GM23248 (cell line): Measurements from ENCODE around the gene ADGRL3.

Experiments used
- EZH2 ChIP-seq: fragments of 200-600 bp; sonication (generic); IDR thresholded peaks from 2 replicates; pipeline ENCODE4 v1.6.1; 2018; ENCODE audit warnings: antibody characterized with exemption, mild to moderate bottlenecking; ENCODE audit not compliant: insufficient read depth, poor library complexity, severe bottlenecking
- EZH2phosphoT487 ChIP-seq: fragments of 200-600 bp; sonication (generic); IDR thresholded peaks from 2 replicates; pipeline ENCODE4 v1.6.1; 2018; ENCODE audit warnings: antibody characterized with exemption, moderate library complexity, mild to moderate bottlenecking, low read depth; ENCODE audit not compliant: insufficient read depth

DNA sequence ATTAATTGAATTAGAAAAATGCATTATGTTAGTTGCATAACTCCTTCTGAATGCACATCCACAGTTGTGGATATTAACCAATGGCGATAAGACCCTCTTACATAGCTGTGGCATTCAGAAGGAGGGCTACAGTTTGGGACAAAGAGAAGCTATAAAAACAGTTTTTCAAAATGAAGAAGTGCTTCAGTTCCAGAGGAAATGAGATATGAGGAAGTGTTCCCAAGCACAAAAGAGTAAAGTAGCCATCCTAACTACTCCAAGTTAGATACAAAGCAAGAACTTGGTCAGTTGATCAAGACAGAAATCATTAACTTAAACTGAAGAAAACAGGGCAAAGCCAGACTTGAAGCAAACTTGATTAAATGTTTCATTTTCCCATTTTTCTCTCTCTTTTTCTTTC lies 17.2 kb upstream of the ADGRL3 start:
- TF ChIP-seq EZH2 (no peak), EZH2phosphoT487 (no peak)
